ENCODE measurements around the gene ZNF202.
"Not testable (repeated sequence)": the region's sequence is repeated elsewhere in the genome, so short reads cannot be mapped to it uniquely, and the experiment has no call there.

The ZNF202 gene

GRCh38 chr11:123718469-123718868 lies 23.0 kb downstream of the ZNF202 start:
- Histone ChIP-seq H3K36me3 (peaks cover 0 to 1% (median 0%) of the 10 kb centered on the region in 3 donors), H3K4me3 (no peak overlapping the region), H3K27ac (no peak overlapping the region), H3K27me3 (no peaks in the 10 kb centered on the region), H3K9me3 (no peaks in the 10 kb centered on the region), H3K4me1 (no peaks in the 10 kb centered on the region)
- no peak for DNase-seq
- no peak for TF ChIP-seq CTCF (IDR thresholded peaks at IDR 0.05)
- intact Hi-C loops (cut with DNase I; ENCODE audit: low total_unique reads) = no loop called here

- no peak for TF ChIP-seq CTCF (IDR thresholded peaks at IDR 0.05)
- Histone ChIP-seq H3K9me3 (no peaks in the 10 kb centered on the region), H3K4me1 (no peaks in the 10 kb centered on the region), H3K27me3 (no peaks in the 10 kb centered on the region), H3K27ac (no peak overlapping the region), H3K4me3 (no peak overlapping the region), H3K36me3 (no peaks in the 10 kb centered on the region)
- intact Hi-C loops (cut with DNase I; ENCODE audit: low total_unique reads) = no loop called here
- no peak for DNase-seq
Observed at GRCh38 chr11:123718063-123718462, 23.4 kb downstream of the ZNF202 start.

- DNase-seq; H3K4me3 ChIP-seq; intact Hi-C loops (cut with DNase I; ENCODE audit: low total_unique reads); H3K36me3 ChIP-seq; H3K27me3 ChIP-seq; H3K27ac ChIP-seq; H3K9me3 ChIP-seq; H3K4me1 ChIP-seq: not testable (repeated sequence)
Observed at GRCh38 chr11:123712627-123713026, 28.8 kb downstream of the ZNF202 start.

GRCh38 chr11:123707606-123708205 lies 33.8 kb downstream of the ZNF202 start:
- no peaks in the 10 kb centered on the region for H3K36me3 ChIP-seq

GRCh38 chr11:123707206-123707605 lies 34.3 kb downstream of the ZNF202 start:
- Histone ChIP-seq H3K36me3 (no peaks in the 10 kb centered on the region), H3K27me3 (no peaks in the 10 kb centered on the region), H3K27ac (no peak overlapping the region), H3K4me3 (no peak overlapping the region), H3K4me1 (no peaks in the 10 kb centered on the region), H3K9me3 (no peaks in the 10 kb centered on the region)
- no peak for DNase-seq
- TF ChIP-seq CTCF (IDR thresholded peaks at IDR 0.05) = no peak
- intact Hi-C loops (cut with DNase I; ENCODE audit: low total_unique reads) = no loop called here

More at GRCh38 chr11:123707606-123708205, 33.8 kb downstream of the ZNF202 start:
- Histone ChIP-seq H3K27me3 (no peaks in the 10 kb centered on the region), H3K9me3 (no peaks in the 10 kb centered on the region), H3K4me1 (no peaks in the 10 kb centered on the region), H3K27ac (no peak overlapping the region), H3K4me3 (no peak overlapping the region)
- intact Hi-C loops (cut with DNase I; ENCODE audit: low total_unique reads) = no loop called here
- TF ChIP-seq CTCF (IDR thresholded peaks at IDR 0.05) = no peak
- no peak for DNase-seq

- no peaks in the 10 kb centered on the region for H3K27me3 ChIP-seq
- intact Hi-C loops (cut with DNase I; ENCODE audit: low total_unique reads) = no loop called here
- no peaks in the 10 kb centered on the region for H3K9me3 ChIP-seq
- TF ChIP-seq CTCF (IDR thresholded peaks at IDR 0.05) = no peak
- no peak overlapping the region for H3K4me3 ChIP-seq
- no peak for DNase-seq
- no peaks in the 10 kb centered on the region for H3K36me3 ChIP-seq
- no peak overlapping the region for H3K27ac ChIP-seq
- no peaks in the 10 kb centered on the region for H3K4me1 ChIP-seq
Observed at GRCh38 chr11:123704341-123704740, 37.1 kb downstream of the ZNF202 start.
